ENCODE data around the gene PIK3IP1. TPM values are rescaled to one million over a fixed set of nuclear protein-coding genes. Genes with fewer than 3 reads are reported as not detected.

The PIK3IP1 gene
- total and polyA plus RNA-seq, 8 donors: 3.5 to 53.0 (median 8.1) TPM

- DNase-seq: no peak
- Histone ChIP-seq H3K9me3 (no peaks in the 10 kb centered on the region), H3K27ac (no peak overlapping the region), H3K36me3 (peaks cover 28 to 80% (median 71%) of the 10 kb centered on the region in 4 donors), H3K4me1 (peaks cover 8 to 13% (median 11%) of the 10 kb centered on the region in 4 donors), H3K27me3 (no peaks in the 10 kb centered on the region), H3K4me3 (no peak overlapping the region)
- no peak for TF ChIP-seq POLR2A (IDR thresholded peaks at IDR 0.05)
- TF ChIP-seq POLR2AphosphoS5 (IDR thresholded peaks at IDR 0.05): no peak
- TF ChIP-seq CTCF (IDR thresholded peaks at IDR 0.05): no peak
- TF ChIP-seq EP300 (IDR thresholded peaks at IDR 0.05): no peak
- intact Hi-C loops (cut with DNase I; ENCODE audit: low total_unique reads): no loop called here
- 43 to 78% (median 59%) methylated on average over 3 of the region's 3 CpGs for WGBS, 5 donors
These were observed 31.8 kb downstream of the PIK3IP1 start for GRCh38 chr22:31260474-31260856.

- H3K9me3 ChIP-seq: no peaks in the 10 kb centered on the region
- no peak overlapping the region for H3K4me3 ChIP-seq
- no peak for DNase-seq
- H3K36me3 ChIP-seq: peaks cover 28 to 75% (median 68%) of the 10 kb centered on the region in 4 donors
- WGBS, 5 donors: 67 to 86% (median 82%) methylated on average over 8 of the region's 8 CpGs
- no peak overlapping the region for H3K27ac ChIP-seq
- intact Hi-C loops (cut with DNase I; ENCODE audit: low total_unique reads): no loop called here
- H3K4me1 ChIP-seq: peaks cover 8 to 18% (median 15%) of the 10 kb centered on the region in 4 donors
- no peaks in the 10 kb centered on the region for H3K27me3 ChIP-seq
- TF ChIP-seq POLR2AphosphoS5 (IDR thresholded peaks at IDR 0.05): no peak
- TF ChIP-seq POLR2A (IDR thresholded peaks at IDR 0.05): no peak
- no peak for TF ChIP-seq EP300 (IDR thresholded peaks at IDR 0.05)
- no peak for TF ChIP-seq CTCF (IDR thresholded peaks at IDR 0.05)
These were observed 32.4 kb downstream of the PIK3IP1 start for GRCh38 chr22:31259798-31260473.

GRCh38 chr22:31253949-31254348, 38.3 kb downstream of the PIK3IP1 start:
- WGBS, 5 donors: 28 to 53% (median 41%) methylated on average over 4 of the region's 4 CpGs
- Histone ChIP-seq H3K36me3 (peaks cover 0 to 41% (median 20%) of the 10 kb centered on the region in 4 donors), H3K4me3 (no peak overlapping the region), H3K4me1 (peaks cover 45 to 63% (median 59%) of the 10 kb centered on the region in 4 donors), H3K27me3 (no peaks in the 10 kb centered on the region), H3K9me3 (no peaks in the 10 kb centered on the region), H3K27ac (peak overlapping the region; percentile 64 to 81 (median 73))
- TF ChIP-seq CTCF (IDR thresholded peaks at IDR 0.05) (peak in 1 of 7 experiments; percentile 41), POLR2AphosphoS5 (IDR thresholded peaks at IDR 0.05) (peak in 2 of 3 donors; percentile 57 to 76), EP300 (IDR thresholded peaks at IDR 0.05) (no peak), POLR2A (IDR thresholded peaks at IDR 0.05) (no peak)
- intact Hi-C loops (cut with DNase I; ENCODE audit: low total_unique reads): no loop called here
- DNase-seq: peak; percentile 78 to 89

- H3K27ac ChIP-seq: peak overlapping the region; percentile 37 to 81 (median 63)
- intact Hi-C loops (cut with DNase I; ENCODE audit: low total_unique reads): no loop called here
- no peak for TF ChIP-seq CTCF (IDR thresholded peaks at IDR 0.05)
- TF ChIP-seq POLR2A (IDR thresholded peaks at IDR 0.05): no peak
These were observed 41.3 kb downstream of the PIK3IP1 start for GRCh38 chr22:31250740-31251600.

More at GRCh38 chr22:31250740-31251600, 41.3 kb downstream of the PIK3IP1 start:
- Histone ChIP-seq H3K9me3 (no peaks in the 10 kb centered on the region), H3K27me3 (no peaks in the 10 kb centered on the region), H3K4me1 (peaks cover 65 to 93% (median 80%) of the 10 kb centered on the region in 4 donors), H3K4me3 (no peak overlapping the region), H3K36me3 (peaks cover 0 to 33% (median 15%) of the 10 kb centered on the region in 4 donors)
- 37 to 72% (median 53%) methylated on average over 4 of the region's 4 CpGs for WGBS, 5 donors
- peak in 1 of 2 donors; percentile 54 for DNase-seq
